Peyer's patch (tissue), 4 donors: ENCODE results near the gene COL23A1. TPM values are rescaled to one million over a fixed set of nuclear protein-coding genes. Genes with fewer than 3 reads are reported as not detected.
A peak's percentile ranks its signal among the peaks of the same experiment; 100 is the strongest.

Source experiments
- DNase-seq, 3 donors: peaks; one replicate each; pipeline ENCODE4 v3.0.0-alpha.2; 2017 to 2019
- H3K27ac ChIP-seq, 4 donors: fragments of 200-600 bp; sonication (generic); one replicate each; pipeline ENCODE4 v1.5.1; 2016 to 2019
- H3K27me3 ChIP-seq, 2 donors: fragments of 200-600 bp; sonication (generic); one replicate each; pipeline ENCODE4 v1.5.1; 2019
- H3K36me3 ChIP-seq, 3 donors: fragments of 200-600 bp; sonication (generic); one replicate each; pipeline ENCODE4 v1.5.1; 2016 to 2019
- H3K4me1 ChIP-seq, 4 donors: fragments of 200-600 bp; sonication (generic); one replicate each; pipeline ENCODE4 v1.5.1; 2016 to 2019
- H3K4me3 ChIP-seq, 4 donors: fragments of 200-600 bp; sonication (generic); 1 replicate in 3 of 4; 2 replicates in 1 of 4; pipeline ENCODE4 v1.5.1; 2016 to 2019; ENCODE audit warnings: mild to moderate bottlenecking in 1 of 4
- H3K9me3 ChIP-seq, 4 donors: fragments of 200-600 bp; sonication (generic); one replicate each; pipeline ENCODE4 v1.5.1; 2016 to 2019; ENCODE audit warnings: mild to moderate bottlenecking in 1 of 4
- POLR2A ChIP-seq, 2 donors: fragments of 450-650 bp; IDR thresholded peaks; one replicate each; pipeline ENCODE4 v1.5.1; 2017; ENCODE audit warnings: antibody characterized with exemption in 2 of 2, mild to moderate bottlenecking in 2 of 2, moderate library complexity in 2 of 2
- total RNA-seq, 4 donors: library from RNA; depleted of rRNA; stranded (reverse); fragments of >200 nt; gene quantifications; one replicate each; pipeline ENCODE4 v1.1.0, GENCODE V29; 2016
- TF ChIP-seq, protein P1 (sequence below), 6 experiments: fragments of 450-650 bp in 4 of 6; fragments of 200-600 bp in 2 of 6; sonication (generic) in 1 of 6; IDR thresholded peaks; one replicate each; pipeline ENCODE4 v1.5.1; 2017 to 2019; ENCODE audit warnings: antibody characterized with exemption in 6 of 6, mild to moderate bottlenecking in 3 of 6, moderate library complexity in 1 of 6

The COL23A1 gene
- total RNA-seq, 4 donors from 2014 or later = 0.57 to 5.8 (median 1.2) TPM; not detected in 1

DNA sequence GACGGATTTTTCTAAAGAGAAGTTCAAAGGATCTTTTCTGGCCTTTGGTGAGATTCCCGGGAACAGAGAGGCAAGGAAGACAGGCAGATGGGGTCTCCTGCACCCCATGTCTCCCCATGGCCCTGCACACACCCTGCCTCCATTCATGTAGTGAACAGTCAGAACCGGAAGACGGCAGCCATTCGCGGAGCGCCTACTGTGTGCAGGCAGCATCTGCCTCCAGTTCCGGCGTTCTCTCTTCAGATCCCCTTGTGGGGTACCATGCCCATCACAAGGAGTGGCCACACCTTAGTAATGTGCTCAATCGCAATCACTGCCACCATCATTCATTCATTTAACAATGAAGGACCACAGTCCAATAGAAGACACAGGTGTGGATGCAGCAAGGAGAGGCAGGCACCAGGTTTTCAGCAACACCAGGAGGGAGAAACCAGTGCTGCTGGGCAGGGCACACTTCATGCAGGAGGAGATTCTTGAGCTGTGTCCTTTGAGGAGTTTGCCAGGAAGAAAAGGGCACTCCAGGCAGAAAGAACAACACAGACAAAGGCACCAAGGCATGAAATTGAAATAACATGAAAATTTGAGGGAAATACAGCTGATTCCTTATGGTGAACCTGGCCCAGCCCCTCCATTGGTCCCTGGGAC is 186.1 kb downstream of the COL23A1 start:
- no peaks in the 10 kb centered on the region for H3K4me1 ChIP-seq
- TF ChIP-seq, protein P1, sequence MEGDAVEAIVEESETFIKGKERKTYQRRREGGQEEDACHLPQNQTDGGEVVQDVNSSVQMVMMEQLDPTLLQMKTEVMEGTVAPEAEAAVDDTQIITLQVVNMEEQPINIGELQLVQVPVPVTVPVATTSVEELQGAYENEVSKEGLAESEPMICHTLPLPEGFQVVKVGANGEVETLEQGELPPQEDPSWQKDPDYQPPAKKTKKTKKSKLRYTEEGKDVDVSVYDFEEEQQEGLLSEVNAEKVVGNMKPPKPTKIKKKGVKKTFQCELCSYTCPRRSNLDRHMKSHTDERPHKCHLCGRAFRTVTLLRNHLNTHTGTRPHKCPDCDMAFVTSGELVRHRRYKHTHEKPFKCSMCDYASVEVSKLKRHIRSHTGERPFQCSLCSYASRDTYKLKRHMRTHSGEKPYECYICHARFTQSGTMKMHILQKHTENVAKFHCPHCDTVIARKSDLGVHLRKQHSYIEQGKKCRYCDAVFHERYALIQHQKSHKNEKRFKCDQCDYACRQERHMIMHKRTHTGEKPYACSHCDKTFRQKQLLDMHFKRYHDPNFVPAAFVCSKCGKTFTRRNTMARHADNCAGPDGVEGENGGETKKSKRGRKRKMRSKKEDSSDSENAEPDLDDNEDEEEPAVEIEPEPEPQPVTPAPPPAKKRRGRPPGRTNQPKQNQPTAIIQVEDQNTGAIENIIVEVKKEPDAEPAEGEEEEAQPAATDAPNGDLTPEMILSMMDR (IDR thresholded peaks at IDR 0.05) = no peak
- no peak for TF ChIP-seq POLR2A (IDR thresholded peaks at IDR 0.05)
- no peak overlapping the region for H3K4me3 ChIP-seq
- H3K9me3 ChIP-seq = peaks cover 0 to 5% (median 0%) of the 10 kb centered on the region in 4 donors
- H3K27ac ChIP-seq = no peak overlapping the region
- no peaks in the 10 kb centered on the region for H3K27me3 ChIP-seq
- H3K36me3 ChIP-seq = no peaks in the 10 kb centered on the region
- peak in 1 of 3 donors; percentile 18 for DNase-seq

DNA sequence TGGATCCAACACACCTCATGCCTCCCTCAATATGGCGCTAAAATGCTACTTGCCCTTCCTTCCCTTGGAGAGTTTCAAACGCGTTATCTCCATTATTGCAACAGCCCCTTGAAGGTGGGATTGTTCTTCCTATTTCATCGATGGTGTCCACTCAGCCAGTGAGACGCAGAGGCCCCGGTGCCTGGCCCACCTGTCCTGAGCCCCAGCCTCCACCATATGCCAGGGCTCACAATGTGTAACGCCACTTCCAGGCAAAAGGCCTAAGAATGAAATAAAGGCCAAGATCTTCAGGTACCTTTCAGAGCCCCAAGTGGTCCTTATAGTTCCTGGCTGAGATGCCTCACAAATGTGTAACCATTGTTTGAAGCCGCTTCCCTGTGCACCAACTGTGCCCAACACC is 186.8 kb downstream of the COL23A1 start:
- H3K9me3 ChIP-seq = peaks cover 0 to 5% (median 0%) of the 10 kb centered on the region in 4 donors

DNA sequence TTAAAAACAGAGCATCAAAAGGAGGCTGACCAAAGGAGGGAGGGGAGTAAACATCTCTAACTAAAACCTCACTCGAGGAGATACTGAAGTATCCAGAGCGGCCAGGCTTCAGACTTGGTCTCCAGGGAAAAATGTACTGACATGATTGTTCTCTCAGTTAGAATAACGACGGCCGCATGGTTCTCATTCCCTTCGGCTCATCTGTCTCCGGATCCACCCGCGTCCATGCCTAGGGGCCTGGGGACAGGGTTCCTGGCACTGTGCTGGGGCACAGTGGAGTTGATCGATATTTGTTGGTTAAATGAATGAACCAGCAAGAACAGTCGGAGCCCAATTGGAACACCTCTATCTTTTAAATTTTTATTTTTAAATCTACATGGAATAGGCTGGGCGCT is 190.5 kb downstream of the COL23A1 start:
- TF ChIP-seq, protein P1 (IDR thresholded peaks at IDR 0.05) = no peak
- TF ChIP-seq POLR2A (IDR thresholded peaks at IDR 0.05) = no peak
- Histone ChIP-seq H3K27me3 (no peaks in the 10 kb centered on the region), H3K36me3 (no peaks in the 10 kb centered on the region), H3K4me3 (no peak overlapping the region), H3K9me3 (no peaks in the 10 kb centered on the region), H3K4me1 (no peaks in the 10 kb centered on the region), H3K27ac (no peak overlapping the region)
- DNase-seq = peak in 1 of 3 donors; percentile 31

More for the DNA sequence above, 186.8 kb downstream of the COL23A1 start:
- H3K36me3 ChIP-seq = no peaks in the 10 kb centered on the region
- H3K27me3 ChIP-seq = no peaks in the 10 kb centered on the region
- no peak overlapping the region for H3K27ac ChIP-seq
- DNase-seq = peak in 1 of 3 donors; percentile 11
- H3K4me3 ChIP-seq = no peak overlapping the region
- H3K4me1 ChIP-seq = no peaks in the 10 kb centered on the region
- TF ChIP-seq, protein P1 (IDR thresholded peaks at IDR 0.05) = no peak
- no peak for TF ChIP-seq POLR2A (IDR thresholded peaks at IDR 0.05)

DNA sequence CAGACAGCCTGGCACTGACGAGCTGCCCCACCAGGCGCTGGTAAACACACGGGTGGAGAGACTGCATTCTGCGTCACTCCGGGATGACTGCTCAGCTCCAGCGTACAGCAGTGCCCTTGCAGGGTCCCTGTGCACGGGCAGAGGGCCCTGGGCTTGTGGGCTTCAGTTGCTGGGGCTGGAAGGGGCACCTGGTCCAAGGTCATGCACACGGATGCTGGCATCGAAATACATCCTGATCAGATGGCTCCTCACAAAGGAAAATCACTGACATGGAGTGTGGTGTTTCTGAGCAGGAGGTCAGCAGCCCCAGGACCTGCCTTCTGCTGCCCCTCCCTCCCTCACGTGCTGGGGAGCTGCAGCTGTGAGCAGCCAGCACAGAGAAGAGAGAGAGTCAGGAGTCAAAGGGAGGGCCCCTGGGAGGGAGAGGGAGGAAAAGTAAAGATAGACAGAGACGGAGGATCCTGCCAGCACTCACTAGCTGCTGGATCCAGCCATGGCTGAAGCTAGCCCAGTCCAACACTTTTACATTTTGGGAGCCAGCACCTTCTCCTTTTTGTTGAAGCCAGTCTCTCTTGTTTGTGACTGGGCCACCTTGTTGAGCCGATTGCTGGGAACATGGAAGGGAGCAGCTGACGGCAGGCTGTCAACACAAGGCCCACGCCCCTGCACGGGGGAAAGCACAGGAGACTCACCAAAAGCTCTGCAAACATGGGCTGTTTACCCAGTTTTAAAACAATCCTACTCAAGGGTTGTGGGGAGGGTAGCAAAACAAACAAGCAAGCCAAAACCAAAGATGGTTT is 191.1 kb downstream of the COL23A1 start:
- Histone ChIP-seq H3K27me3 (no peaks in the 10 kb centered on the region), H3K4me3 (no peak overlapping the region), H3K4me1 (no peaks in the 10 kb centered on the region), H3K36me3 (no peaks in the 10 kb centered on the region), H3K27ac (no peak overlapping the region), H3K9me3 (no peaks in the 10 kb centered on the region)
- no peak for TF ChIP-seq POLR2A (IDR thresholded peaks at IDR 0.05)
- TF ChIP-seq, protein P1 (IDR thresholded peaks at IDR 0.05) = no peak
- DNase-seq = peak in 1 of 3 donors; percentile 22

DNA sequence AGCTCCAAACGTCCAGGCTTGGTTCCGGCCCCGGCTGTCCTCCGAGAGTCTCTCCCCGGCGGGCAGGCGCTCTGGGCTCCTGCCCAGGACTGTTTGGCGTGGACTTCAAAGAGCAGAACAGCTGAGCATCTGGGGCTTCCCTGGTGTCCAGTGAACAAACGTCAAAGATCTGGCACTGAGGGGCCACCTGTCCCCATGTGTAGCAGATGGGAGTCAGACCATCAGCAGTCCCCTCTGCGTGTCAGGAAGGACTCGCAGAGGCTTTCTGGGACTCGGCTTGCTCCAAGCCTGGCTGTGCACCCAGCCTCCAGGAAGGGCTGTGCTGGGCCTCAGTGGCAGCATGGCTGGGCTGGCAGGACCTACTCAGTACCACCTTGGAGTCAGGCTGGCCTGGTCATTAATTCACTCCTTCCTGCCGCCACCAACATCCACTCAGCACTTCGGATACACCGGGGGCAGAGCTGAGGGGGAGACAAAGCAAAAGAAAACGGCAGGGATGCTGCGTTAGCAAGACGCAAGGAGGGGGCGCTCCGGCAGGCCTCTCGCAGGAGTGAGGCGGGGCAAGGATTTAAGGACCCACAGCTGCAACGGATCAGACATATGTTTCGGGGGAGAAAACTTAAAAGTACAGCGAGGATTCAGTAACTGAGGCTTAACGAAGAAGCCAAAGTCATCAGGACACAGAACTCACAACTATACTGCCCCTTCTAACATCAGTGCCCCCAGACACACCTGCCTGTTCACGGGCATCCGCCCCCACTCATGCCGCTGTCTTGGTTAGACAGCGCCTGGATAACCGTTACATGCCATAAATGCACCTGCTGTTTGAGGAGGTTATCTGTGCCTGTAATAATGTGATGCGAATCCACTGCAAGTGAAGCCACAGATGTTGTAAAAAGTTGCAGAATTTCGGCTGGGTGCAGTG is 193.1 kb downstream of the COL23A1 start:
- Histone ChIP-seq H3K4me3 (no peak overlapping the region), H3K36me3 (no peaks in the 10 kb centered on the region), H3K9me3 (no peaks in the 10 kb centered on the region), H3K27ac (no peak overlapping the region), H3K4me1 (no peaks in the 10 kb centered on the region), H3K27me3 (no peaks in the 10 kb centered on the region)
- DNase-seq = peak in 1 of 3 donors; percentile 38
- TF ChIP-seq, protein P1 (IDR thresholded peaks at IDR 0.05) = no peak
- no peak for TF ChIP-seq POLR2A (IDR thresholded peaks at IDR 0.05)
